ENCODE results near the gene INIP. TPM values are rescaled to one million over a fixed set of nuclear protein-coding genes. Genes with fewer than 3 reads are reported as not detected.

INIP gene
- total RNA-seq, 1 experiment from 2014 or later: 16.0 TPM

GRCh38 chr9:112761912-112762655 is 44.2 kb upstream of the INIP start (continued):
- TF ChIP-seq E2F5 (CRISPR knock-in tag; IDR thresholded peaks at IDR 0.05) (no peak), MLX (CRISPR knock-in tag; IDR thresholded peaks at IDR 0.05) (no peak), CDX4 (CRISPR knock-in tag; IDR thresholded peaks at IDR 0.05; ENCODE audit: borderline replicate concordance) (no peak), PRDM15 (CRISPR knock-in tag; IDR thresholded peaks at IDR 0.05) (no peak), ATF3 (CRISPR knock-in tag; conservative IDR thresholded peaks at IDR 0.05) (no peak)

GRCh38 chr9:112760821-112761220 is 42.9 kb upstream of the INIP start:
- no peak overlapping the region for H3K4me3 Mint-ChIP-seq
- CTCF ChIA-PET: no interaction called here
- ATAC-seq: no peak

GRCh38 chr9:112757940-112758339 is 40.0 kb upstream of the INIP start:
- H3K27me3 Mint-ChIP-seq (ENCODE audit: low read depth): no peaks in the 10 kb centered on the region
- no peak overlapping the region for H3K4me3 Mint-ChIP-seq
- peaks cover 10% of the 10 kb centered on the region for H3K4me1 Mint-ChIP-seq
- H3K27ac Mint-ChIP-seq: no peak overlapping the region
- no peaks in the 10 kb centered on the region for H3K36me3 Mint-ChIP-seq
- ChIA-PET POLR2A (no interaction called here), CTCF (no interaction called here)
- no peaks in the 10 kb centered on the region for H3K9me3 Mint-ChIP-seq
- ATAC-seq (no peak), DNase-seq (ENCODE audit: low spot score) (no peak)
- no peak for TF ChIP-seq MLX (CRISPR knock-in tag; IDR thresholded peaks at IDR 0.05)
- peak; percentile 51 for TF ChIP-seq PRDM15 (CRISPR knock-in tag; IDR thresholded peaks at IDR 0.05)

More at GRCh38 chr9:112760821-112761220, 42.9 kb upstream of the INIP start:
- no peak for DNase-seq (ENCODE audit: low spot score)
- Mint-ChIP-seq H3K4me1 (peaks cover 15% of the 10 kb centered on the region), H3K9me3 (no peaks in the 10 kb centered on the region), H3K27me3 (ENCODE audit: low read depth) (no peaks in the 10 kb centered on the region), H3K36me3 (no peaks in the 10 kb centered on the region), H3K27ac (no peak overlapping the region)
- POLR2A ChIA-PET: no interaction called here
- TF ChIP-seq ZNF232 (CRISPR knock-in tag; IDR thresholded peaks at IDR 0.05) (no peak), ZNF317 (CRISPR knock-in tag; IDR thresholded peaks at IDR 0.05; ENCODE audit: borderline replicate concordance, low read depth) (no peak), SMAD4 (CRISPR knock-in tag; IDR thresholded peaks at IDR 0.05) (no peak), ZNF219 (CRISPR knock-in tag; IDR thresholded peaks at IDR 0.05; ENCODE audit: borderline replicate concordance) (no peak), MYBL2 (CRISPR knock-in tag; IDR thresholded peaks at IDR 0.05) (no peak), MLX (CRISPR knock-in tag; IDR thresholded peaks at IDR 0.05) (no peak)
